Loucy (cell line): ENCODE data around the gene RAB44.

Source experiments
- H2AFZ ChIP-seq: fragments of 200-600 bp; sonication (generic); 2 replicates; pipeline ENCODE4 v1.6.0; 2016; ENCODE audit warnings: antibody characterized with exemption, mild to moderate bottlenecking, low read length, moderate library complexity
- H3F3A ChIP-seq: fragments of 200-600 bp; 2 replicates; pipeline ENCODE4 v1.6.0; 2016; ENCODE audit warnings: antibody characterized with exemption, low read depth, mild to moderate bottlenecking
- H3K27me3 ChIP-seq: fragments of 200-600 bp; sonication (generic); 2 replicates; pipeline ENCODE4 v1.6.1; 2014; ENCODE audit warnings: low read length, mild to moderate bottlenecking; ENCODE audit not compliant: insufficient read depth, poor library complexity, severe bottlenecking
- H3K36me3 ChIP-seq: fragments of 200-600 bp; sonication (generic); 2 replicates; pipeline ENCODE4 v1.6.1; 2016; ENCODE audit warnings: low read length; ENCODE audit not compliant: insufficient read depth
- H3K4me1 ChIP-seq: fragments of 200-600 bp; sonication (generic); 2 replicates; pipeline ENCODE4 v1.5.1; 2014; ENCODE audit warnings: low read length, mild to moderate bottlenecking; ENCODE audit not compliant: insufficient read depth, poor library complexity, severe bottlenecking
- H3K4me2 ChIP-seq: fragments of 200-600 bp; sonication (generic); 2 replicates; pipeline ENCODE4 v1.6.0; 2014; ENCODE audit warnings: antibody characterized with exemption, low read length, low read depth, mild to moderate bottlenecking; ENCODE audit not compliant: poor library complexity, severe bottlenecking
- H3K4me3 ChIP-seq: fragments of 200-600 bp; sonication (generic); 2 replicates; pipeline ENCODE4 v1.5.1; 2014; ENCODE audit warnings: low read length, mild to moderate bottlenecking, mixed read lengths; ENCODE audit not compliant: poor library complexity, severe bottlenecking
- H3K79me2 ChIP-seq: fragments of 200-600 bp; sonication (generic); 2 replicates; pipeline ENCODE4 v1.6.1; 2014; ENCODE audit warnings: low read length; ENCODE audit not compliant: insufficient read depth
- H3K9ac ChIP-seq: fragments of 200-600 bp; sonication (generic); 2 replicates; pipeline ENCODE4 v1.6.0; 2014; ENCODE audit warnings: mild to moderate bottlenecking, low read depth, low read length, moderate library complexity; ENCODE audit not compliant: poor library complexity, severe bottlenecking
- H3K9me2 ChIP-seq: fragments of 200-600 bp; sonication (generic); replicated peaks from 2 replicates; pipeline ENCODE4 v1.6.1; 2016; ENCODE audit warnings: low read depth, low read length, mixed read lengths
- H3K9me3 ChIP-seq: fragments of 200-600 bp; sonication (generic); 2 replicates; pipeline ENCODE4 v1.6.1; 2014; ENCODE audit warnings: mild to moderate bottlenecking, antibody characterized with exemption, low read length, low read depth; ENCODE audit not compliant: insufficient read depth
- H4K20me1 ChIP-seq: fragments of 200-600 bp; sonication (generic); 2 replicates; pipeline ENCODE4 v1.6.0; 2014; ENCODE audit warnings: antibody characterized with exemption, low read length, mild to moderate bottlenecking; ENCODE audit not compliant: insufficient read depth, poor library complexity, severe bottlenecking
- EZH2phosphoT487 ChIP-seq: fragments of 200-600 bp; IDR thresholded peaks from 2 replicates; pipeline ENCODE4 v1.6.1; 2018; ENCODE audit warnings: antibody characterized with exemption, mild to moderate bottlenecking, moderate library complexity, borderline replicate concordance
- TF ChIP-seq, protein P1 (sequence below): fragments of 200-600 bp; sonication (generic); conservative IDR thresholded peaks from 2 replicates; pipeline ENCODE4 v1.5.1; 2014; ENCODE audit warnings: mild to moderate bottlenecking, antibody characterized with exemption, low read length

The RAB44 gene

DNA sequence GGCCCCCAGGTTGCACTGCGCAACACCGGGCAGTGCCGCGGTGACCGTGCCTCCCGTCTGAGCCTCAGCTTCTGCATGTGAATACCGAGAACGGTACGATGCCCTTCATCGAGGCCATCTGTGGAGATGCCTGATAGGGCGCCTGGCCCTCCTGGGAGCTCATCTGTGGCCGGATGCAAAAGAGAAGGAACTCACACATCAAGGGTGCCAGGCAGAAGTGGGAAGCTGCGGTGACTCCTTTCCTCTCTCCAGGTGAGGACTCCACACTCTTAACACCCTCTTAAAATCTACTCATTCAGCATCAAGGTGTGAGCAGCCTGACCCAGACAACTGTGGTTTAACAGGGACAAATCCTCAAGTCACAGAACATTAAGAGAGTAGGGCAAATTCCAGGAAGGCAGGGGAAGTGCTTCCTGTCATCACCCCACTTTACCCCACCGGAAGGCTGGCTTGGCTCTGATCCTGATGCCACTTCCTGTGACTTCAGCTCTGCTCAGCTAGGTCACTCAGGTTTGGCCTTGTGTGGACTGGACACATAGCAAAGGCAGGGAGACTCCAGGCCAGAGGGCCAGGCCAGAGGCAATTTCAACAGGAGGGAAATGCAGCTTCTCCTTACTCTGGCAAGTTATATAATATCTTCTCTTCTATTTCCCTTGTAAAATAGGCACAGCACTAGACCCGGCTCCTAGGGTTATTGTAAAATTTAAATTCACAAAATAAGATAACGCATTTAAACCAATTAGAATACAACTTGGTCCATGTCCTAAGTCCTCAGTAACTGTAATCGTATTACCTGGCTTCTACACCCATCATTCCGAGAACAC lies 72.3 kb downstream of the RAB44 start:
- H3F3A ChIP-seq: no peaks in the 10 kb centered on the region
- no peak overlapping the region for H3K9ac ChIP-seq
- H3K36me3 ChIP-seq: no peaks in the 10 kb centered on the region
- H2AFZ ChIP-seq: no peak overlapping the region
- H4K20me1 ChIP-seq: no peaks in the 10 kb centered on the region
- H3K9me3 ChIP-seq: no peaks in the 10 kb centered on the region
- H3K27me3 ChIP-seq: no peaks in the 10 kb centered on the region
- H3K4me3 ChIP-seq: no peak overlapping the region
- no peaks in the 10 kb centered on the region for H3K79me2 ChIP-seq
- peaks cover 9% of the 10 kb centered on the region for H3K4me1 ChIP-seq
- no peak overlapping the region for H3K4me2 ChIP-seq
- no peaks in the 10 kb centered on the region for H3K9me2 ChIP-seq
- TF ChIP-seq, protein P1, sequence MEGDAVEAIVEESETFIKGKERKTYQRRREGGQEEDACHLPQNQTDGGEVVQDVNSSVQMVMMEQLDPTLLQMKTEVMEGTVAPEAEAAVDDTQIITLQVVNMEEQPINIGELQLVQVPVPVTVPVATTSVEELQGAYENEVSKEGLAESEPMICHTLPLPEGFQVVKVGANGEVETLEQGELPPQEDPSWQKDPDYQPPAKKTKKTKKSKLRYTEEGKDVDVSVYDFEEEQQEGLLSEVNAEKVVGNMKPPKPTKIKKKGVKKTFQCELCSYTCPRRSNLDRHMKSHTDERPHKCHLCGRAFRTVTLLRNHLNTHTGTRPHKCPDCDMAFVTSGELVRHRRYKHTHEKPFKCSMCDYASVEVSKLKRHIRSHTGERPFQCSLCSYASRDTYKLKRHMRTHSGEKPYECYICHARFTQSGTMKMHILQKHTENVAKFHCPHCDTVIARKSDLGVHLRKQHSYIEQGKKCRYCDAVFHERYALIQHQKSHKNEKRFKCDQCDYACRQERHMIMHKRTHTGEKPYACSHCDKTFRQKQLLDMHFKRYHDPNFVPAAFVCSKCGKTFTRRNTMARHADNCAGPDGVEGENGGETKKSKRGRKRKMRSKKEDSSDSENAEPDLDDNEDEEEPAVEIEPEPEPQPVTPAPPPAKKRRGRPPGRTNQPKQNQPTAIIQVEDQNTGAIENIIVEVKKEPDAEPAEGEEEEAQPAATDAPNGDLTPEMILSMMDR: no peak
- TF ChIP-seq EZH2phosphoT487: no peak

DNA sequence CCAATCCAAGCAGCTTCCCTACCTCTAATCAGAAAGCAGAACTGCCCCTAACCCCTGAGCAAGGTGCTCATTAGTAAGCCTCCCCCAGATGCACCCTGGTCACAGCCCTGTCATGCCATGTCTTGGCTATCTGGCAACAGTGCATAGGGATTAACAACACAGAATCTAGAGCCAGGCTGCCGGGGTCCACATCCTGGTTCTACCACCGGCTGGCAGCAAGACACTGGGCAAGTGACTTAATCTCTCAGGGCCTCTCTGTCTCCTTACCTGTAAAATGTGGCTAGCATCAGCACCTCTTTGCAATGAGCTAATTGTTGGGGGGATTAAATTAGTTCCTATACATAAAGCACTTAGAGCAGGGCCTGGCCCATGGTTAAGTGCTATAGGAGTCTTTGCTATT lies 73.5 kb downstream of the RAB44 start:
- no peaks in the 10 kb centered on the region for H3K79me2 ChIP-seq
- H2AFZ ChIP-seq: no peak overlapping the region
- no peaks in the 10 kb centered on the region for H3K9me3 ChIP-seq
- H3K4me2 ChIP-seq: no peak overlapping the region
- peaks cover 6% of the 10 kb centered on the region for H3K4me1 ChIP-seq
- no peaks in the 10 kb centered on the region for H3F3A ChIP-seq
- no peaks in the 10 kb centered on the region for H4K20me1 ChIP-seq
- no peak overlapping the region for H3K4me3 ChIP-seq
- TF ChIP-seq, protein P1: no peak
- no peak for TF ChIP-seq EZH2phosphoT487
- H3K9me2 ChIP-seq: no peaks in the 10 kb centered on the region
- no peak overlapping the region for H3K9ac ChIP-seq
- no peaks in the 10 kb centered on the region for H3K27me3 ChIP-seq
- H3K36me3 ChIP-seq: no peaks in the 10 kb centered on the region

DNA sequence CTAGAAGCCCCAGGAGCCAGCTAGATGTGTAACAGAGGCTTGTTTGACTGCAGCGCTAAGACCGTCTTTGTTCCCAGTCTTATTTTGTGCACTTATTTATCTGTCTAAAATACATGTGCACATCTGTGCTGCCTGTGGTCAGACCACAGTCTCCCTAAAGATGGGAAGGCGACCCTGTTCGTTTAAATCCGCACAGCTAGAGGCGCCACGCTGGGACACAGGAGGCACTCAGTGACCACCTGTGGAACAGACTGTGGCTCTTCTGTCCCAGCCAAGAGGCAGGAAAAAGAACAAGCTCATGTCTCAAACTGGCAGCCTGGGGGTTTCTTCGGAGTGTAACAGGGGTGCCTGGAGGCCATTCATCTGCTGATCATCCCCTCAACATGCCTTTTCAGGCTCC lies 74.8 kb downstream of the RAB44 start:
- no peak overlapping the region for H2AFZ ChIP-seq
- H3K4me1 ChIP-seq: peaks cover 6% of the 10 kb centered on the region
- no peaks in the 10 kb centered on the region for H3K36me3 ChIP-seq
- H3K27me3 ChIP-seq: no peaks in the 10 kb centered on the region
- no peaks in the 10 kb centered on the region for H3F3A ChIP-seq
- no peak overlapping the region for H3K9ac ChIP-seq
- no peaks in the 10 kb centered on the region for H3K9me3 ChIP-seq
- H3K79me2 ChIP-seq: no peaks in the 10 kb centered on the region
- H4K20me1 ChIP-seq: no peaks in the 10 kb centered on the region
- no peak overlapping the region for H3K4me3 ChIP-seq
- H3K4me2 ChIP-seq: no peak overlapping the region
- TF ChIP-seq, protein P1: no peak
- no peak for TF ChIP-seq EZH2phosphoT487
- no peaks in the 10 kb centered on the region for H3K9me2 ChIP-seq
